DND-41 (cell line): ENCODE results near the gene AGFG2.

Source experiments
- EZH2 ChIP-seq: IDR thresholded peaks from 3 replicates; pipeline ENCODE4 v1.6.1; 2012; ENCODE audit warnings: borderline replicate concordance, low read depth, mild to moderate bottlenecking, moderate library complexity, low read length, inconsistent platforms; ENCODE audit not compliant: severe bottlenecking
- TF ChIP-seq, protein P1 (sequence below): IDR thresholded peaks from 2 replicates; pipeline ENCODE4 v1.5.1; 2012; ENCODE audit warnings: borderline replicate concordance, low read length, moderate library complexity, mild to moderate bottlenecking; ENCODE audit not compliant: poor library complexity, severe bottlenecking; ENCODE audit errors: extremely low read depth

DNA sequence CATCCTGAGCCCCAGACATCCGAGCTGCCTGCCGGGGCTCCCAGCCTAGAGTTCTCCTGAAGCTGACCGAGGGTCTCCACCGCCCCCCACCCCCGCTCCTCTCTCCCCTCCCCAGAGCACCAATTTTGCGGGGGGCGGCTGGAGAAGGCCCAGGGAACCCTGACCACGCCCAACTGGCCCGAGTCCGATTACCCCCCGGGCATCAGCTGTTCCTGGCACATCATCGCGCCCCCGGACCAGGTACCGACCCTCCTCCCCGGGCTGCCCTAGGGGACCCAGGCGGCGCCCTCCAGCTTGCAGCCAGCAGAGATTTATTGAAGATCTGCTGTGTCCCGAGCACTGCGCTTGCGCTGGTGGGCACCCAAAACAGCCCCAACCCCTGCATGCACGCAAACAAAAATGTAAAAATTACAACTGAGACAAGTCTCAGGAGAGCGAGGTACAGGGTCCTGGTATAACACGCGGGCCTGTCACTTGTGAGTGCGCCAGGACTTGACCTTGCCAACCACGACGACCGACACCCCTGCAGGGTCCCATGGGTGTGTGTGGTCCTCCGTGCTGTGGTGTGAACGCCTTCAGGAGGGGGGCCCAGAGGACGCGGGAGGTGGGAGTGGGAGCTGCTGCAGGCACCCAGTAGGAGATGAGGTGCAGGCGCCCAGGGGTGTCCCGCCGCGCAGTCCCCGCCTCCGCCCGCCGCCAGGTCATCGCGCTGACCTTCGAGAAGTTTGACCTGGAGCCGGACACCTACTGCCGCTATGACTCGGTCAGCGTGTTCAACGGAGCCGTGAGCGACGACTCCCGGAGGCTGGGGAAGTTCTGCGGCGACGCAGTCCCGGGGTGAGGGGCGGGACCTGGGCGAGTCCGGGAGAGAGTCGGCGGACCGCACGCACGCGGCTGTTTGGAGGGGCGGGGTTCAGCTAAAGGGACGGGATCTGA is 66.2 kb downstream of the AGFG2 start:
- TF ChIP-seq, protein P1, sequence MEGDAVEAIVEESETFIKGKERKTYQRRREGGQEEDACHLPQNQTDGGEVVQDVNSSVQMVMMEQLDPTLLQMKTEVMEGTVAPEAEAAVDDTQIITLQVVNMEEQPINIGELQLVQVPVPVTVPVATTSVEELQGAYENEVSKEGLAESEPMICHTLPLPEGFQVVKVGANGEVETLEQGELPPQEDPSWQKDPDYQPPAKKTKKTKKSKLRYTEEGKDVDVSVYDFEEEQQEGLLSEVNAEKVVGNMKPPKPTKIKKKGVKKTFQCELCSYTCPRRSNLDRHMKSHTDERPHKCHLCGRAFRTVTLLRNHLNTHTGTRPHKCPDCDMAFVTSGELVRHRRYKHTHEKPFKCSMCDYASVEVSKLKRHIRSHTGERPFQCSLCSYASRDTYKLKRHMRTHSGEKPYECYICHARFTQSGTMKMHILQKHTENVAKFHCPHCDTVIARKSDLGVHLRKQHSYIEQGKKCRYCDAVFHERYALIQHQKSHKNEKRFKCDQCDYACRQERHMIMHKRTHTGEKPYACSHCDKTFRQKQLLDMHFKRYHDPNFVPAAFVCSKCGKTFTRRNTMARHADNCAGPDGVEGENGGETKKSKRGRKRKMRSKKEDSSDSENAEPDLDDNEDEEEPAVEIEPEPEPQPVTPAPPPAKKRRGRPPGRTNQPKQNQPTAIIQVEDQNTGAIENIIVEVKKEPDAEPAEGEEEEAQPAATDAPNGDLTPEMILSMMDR, result no peak
- no peak for TF ChIP-seq EZH2
